GF-D8 (cell line): ENCODE data around the gene YWHAH.
"Not testable (repeated sequence)": the region's sequence is repeated elsewhere in the genome, so short reads cannot be mapped to it uniquely, and the experiment has no call there.

Experiments
- DNase-seq: peaks from one replicate; lab custom pipeline; 2025; lab: John Stamatoyannopoulos, UW

The YWHAH gene

GRCh38 chr22:31981976-31982375 is 37.6 kb downstream of the YWHAH start:
- not testable (repeated sequence) for DNase-seq

DNA sequence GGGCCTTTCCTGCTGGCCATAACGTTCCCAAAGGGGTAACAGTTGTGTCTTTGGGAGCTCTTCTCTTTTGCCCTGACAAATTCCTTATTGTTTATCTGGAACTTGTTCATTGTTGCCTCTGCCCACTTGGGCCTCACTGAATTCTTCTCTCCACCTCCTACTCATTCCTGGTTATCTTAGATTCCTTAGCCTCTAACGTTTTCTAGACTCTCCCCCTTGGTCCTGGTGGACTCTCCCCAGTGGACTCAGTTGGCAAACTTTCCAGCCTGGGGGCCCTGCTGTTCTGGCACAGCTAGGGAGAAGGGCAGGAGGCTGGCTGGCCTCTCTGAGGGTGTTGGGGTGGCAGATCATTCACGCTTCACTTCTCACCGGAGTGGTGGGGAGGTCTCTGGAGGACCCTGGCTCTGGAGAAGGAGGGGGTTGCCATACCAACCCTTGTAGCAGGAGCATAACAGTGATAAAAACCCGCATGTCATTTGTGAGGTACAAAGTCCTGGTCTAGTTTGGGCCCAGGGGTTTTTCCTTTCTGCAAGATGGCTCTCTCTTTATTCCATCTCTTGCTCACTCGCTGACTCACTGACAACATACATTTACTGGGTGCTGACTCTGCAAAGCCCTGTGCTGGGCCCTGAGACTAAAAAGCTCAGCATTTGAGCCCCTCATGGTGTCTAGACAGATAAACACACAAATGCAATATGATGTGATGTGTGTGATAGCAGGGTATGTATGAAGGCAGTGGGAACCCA is 39.7 kb downstream of the YWHAH start:
- DNase-seq = no peak

DNA sequence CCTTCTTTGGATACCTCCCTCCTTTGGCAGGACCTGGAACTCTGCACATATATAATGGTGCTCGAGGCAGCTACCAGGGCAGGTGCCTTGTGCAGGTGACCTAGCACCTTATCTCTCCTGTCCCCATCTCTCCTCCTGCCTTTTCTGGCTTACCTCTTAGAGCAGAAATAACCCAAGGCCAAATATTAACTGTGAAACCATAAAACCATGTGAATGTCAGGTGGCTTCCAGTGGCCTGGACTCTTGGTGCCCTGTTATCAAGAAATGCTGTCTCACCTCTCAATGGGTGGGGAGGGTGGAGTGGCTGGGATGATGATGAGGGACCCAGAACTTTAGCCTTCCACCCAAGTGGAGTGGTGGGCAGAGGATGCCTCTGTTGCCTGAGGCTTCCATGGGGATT is 42.9 kb downstream of the YWHAH start:
- DNase-seq = no peak

GRCh38 chr22:31991102-31991839 is 46.9 kb downstream of the YWHAH start:
- no peak for DNase-seq

DNA sequence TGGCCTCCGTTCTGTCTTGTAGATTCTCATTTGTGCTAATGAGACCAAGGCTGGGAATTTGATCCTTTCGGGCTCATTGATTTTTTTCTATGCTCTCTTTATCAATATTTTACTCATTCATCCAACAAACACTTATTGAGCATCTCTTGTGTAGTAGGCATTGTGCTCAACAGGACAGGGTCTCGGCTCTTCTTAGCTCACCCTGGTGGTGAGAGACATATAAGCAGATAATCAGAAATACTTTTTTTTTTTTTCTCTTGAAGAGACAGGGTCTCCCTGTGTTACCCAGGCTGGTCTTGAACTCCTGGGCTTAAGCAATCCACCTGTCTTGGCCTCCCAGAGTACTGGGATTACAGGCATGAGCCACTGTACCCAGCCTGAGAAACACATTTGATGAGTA is 50.7 kb downstream of the YWHAH start:
- DNase-seq = no peak

- no peak for DNase-seq
Observed at GRCh38 chr22:31995807-31996206, 51.5 kb downstream of the YWHAH start.

- DNase-seq = no peak
Observed at GRCh38 chr22:31998784-31999385, 54.5 kb downstream of the YWHAH start.

GRCh38 chr22:32000181-32000580 is 55.8 kb downstream of the YWHAH start:
- no peak for DNase-seq

GRCh38 chr22:32005453-32005852 is 61.1 kb downstream of the YWHAH start:
- DNase-seq = no peak
